LoVo (cell line): Measurements from ENCODE around the gene ARAP2.
"Not testable (repeated sequence)": the region's sequence is repeated elsewhere in the genome, so short reads cannot be mapped to it uniquely, and the experiment has no call there.

ENCODE experiments used
- DNase-seq: peaks from one replicate; pipeline ENCODE4 v3.0.0-alpha.2; 2016; ENCODE audit warnings: low spot score

ARAP2 gene

DNA sequence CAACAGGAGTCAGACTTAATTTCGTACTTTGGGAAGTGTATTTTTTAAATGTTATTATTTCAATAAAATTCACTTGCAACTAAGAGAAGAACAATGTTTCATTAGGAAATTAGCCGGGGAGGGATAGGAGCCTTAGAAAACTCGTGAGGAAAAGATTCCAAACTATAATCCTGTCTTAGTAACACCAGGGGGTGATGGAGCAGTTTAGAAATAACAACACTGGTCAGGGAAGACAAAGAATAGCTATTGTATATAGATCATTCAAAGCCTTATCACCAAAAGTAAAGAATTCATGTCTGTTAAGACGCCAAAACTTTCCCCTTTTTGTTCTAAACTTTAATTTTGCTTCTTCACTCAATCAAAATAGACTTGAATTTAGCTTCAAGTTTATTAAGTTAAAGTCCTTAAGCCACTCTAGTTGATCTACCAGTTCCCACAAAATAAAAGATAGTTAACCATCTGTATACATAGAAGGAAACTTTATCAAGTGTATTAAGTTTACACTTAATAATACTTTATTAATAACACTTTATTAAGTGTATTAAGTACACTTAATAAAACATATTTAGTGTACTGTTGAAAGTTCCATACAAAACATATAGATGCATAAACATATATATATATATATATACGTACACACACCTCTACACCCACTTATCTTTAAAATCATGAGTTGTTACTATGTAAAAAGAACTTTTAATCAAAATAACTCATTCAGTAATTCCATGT lies 60.5 kb downstream of the ARAP2 start:
- DNase-seq, result no peak

DNA sequence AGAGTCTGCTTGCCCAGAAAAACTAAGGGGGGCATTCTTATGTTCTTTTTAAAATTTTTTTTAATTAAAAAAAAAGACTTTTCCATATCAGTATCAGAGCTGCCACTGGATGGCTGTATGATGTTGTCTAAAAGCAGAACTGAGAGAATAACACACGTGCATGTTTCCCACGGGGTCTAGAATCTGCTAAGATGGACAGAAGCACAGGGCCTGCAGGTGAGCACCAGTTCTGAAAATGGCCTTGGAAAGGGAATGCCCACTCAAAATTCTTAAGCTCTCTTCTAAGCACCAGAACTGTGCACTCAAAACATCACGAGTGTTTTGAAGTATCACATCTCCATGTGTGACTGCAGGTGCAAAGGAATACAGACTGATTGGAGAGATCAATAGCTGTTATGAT lies 61.1 kb downstream of the ARAP2 start:
- no peak for DNase-seq

- DNase-seq, result not testable (repeated sequence)
Observed at GRCh38 chr4:36182315-36182714, 62.0 kb downstream of the ARAP2 start.

DNA sequence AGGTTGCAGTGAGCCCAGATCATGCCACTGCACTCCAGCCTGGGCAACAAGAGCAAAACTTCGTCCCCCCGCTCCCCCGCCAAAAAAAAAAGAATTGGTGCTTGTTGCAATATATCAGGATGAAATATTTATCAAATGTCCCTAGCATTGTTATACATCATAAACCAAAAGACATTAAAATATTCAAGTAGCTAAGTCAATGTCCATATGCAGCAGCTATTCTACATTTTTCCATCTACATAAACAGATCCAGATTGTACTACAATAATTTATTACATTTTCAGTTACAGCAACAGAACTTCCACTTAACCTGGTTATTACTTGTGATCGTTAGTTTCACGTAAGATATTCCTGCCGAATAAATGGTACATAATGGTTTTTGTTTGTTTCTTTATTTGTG lies 64.1 kb downstream of the ARAP2 start:
- DNase-seq, result no peak

DNA sequence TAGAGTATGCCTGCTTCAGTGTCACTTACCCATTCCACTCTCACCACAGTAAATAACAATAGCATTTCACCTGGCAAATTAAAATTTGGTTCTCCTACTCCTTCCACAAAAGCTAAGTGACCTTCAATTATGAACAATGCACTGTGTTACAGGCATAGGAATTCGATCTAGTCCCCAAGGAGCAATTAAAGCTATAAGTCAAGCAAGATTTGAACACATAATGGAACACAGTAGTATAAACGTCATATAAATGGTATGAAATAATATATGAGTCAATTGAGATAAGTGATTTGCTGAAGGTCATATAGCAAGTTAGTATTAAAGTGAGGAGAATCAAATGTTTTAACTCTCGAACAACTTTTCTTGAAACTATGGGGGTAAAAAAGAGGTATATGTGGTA lies 65.8 kb downstream of the ARAP2 start:
- DNase-seq, result no peak

GRCh38 chr4:36177946-36178345 lies 66.4 kb downstream of the ARAP2 start:
- no peak for DNase-seq

- no peak for DNase-seq
Observed at GRCh38 chr4:36174570-36174969, 69.7 kb downstream of the ARAP2 start.

DNA sequence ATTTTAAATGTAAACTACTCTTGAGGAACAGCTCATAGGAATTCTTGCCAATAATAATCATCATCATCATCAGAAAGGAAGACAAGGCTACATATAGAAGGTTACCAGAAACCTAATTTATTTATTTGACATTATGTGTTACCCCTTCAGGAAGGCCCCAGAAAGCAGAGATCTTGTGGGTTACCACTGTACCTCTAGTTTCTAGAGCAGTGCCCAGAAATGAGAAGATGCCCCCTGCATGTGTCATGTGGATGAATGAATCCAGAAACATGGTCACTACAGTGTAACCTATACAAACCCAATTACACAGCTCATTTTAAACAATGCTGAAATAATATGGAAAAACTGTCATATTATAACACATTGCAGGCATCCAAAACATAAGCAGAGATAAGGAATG lies 70.4 kb downstream of the ARAP2 start:
- no peak for DNase-seq

DNA sequence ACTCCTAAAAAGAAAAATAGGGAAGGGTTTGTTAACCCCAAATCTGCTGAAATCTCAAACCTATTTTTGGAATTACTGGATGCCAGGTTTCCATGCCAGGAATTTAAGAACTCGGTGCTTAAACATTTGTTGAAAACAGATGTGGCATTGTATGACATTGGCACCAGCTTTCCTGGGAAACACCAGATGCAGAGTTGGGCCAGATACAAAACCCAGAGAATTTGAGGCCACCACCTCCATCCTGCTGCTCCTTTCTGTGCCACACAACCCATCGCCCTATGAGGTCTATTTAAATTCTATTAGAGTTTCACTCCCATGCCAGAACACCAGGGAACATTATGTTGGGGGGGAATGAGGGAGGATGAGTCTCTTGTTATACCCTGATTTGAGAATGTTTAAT lies 71.7 kb downstream of the ARAP2 start:
- DNase-seq, result no peak

DNA sequence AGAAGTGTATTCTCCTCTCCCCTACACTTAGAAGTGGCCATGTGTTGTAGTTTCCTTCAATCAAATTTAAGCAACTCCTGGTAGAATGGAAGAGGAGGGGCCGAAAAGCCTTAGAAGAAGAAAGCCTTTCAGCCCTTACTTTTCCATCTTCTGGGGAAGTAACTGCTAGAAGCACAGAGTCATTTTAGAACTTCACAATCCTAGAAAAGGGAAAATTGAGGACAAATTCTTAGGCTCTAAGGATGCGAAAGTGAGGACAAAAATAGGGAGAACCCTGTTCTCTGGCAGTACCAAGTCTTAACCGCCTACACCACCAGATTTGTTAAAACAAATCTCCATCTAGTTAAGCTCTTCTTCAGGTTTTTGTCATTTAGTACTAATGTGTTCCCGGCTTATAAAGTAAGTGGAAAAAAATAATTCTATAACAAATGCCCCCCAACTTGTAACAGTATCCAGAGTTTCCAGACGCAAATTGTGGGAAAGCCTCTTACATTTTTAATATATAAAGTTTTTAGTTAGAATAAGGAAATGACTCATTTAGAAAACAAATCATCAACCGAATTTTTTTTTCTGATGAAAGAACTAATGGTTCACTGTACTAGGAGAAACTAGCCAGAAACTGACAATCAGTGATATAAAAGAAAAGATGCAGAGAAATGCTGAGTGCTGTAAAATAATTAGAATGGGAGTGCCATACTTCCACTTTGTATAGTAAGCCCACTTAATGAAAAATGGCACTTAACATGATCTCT lies 76.0 kb downstream of the ARAP2 start:
- no peak for DNase-seq

DNA sequence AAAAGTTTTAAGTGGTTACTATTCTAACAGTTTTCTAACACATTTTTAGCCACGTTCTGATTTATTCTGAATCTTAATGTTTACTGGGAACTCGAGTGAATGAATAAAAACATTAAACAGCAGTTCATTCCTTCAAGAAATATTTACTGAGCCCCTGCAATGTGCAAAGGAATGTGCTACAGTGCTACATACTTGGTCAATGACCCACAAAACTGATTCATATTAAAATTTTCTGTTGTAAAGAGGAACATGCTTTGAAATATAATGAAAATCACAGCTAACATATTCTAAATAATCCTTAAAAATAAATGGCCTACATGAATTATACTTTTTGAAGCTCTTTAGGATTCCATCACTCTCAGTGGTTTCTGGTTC lies 78.7 kb downstream of the ARAP2 start:
- DNase-seq, result no peak

GRCh38 chr4:36164900-36165630 lies 79.2 kb downstream of the ARAP2 start:
- no peak for DNase-seq

DNA sequence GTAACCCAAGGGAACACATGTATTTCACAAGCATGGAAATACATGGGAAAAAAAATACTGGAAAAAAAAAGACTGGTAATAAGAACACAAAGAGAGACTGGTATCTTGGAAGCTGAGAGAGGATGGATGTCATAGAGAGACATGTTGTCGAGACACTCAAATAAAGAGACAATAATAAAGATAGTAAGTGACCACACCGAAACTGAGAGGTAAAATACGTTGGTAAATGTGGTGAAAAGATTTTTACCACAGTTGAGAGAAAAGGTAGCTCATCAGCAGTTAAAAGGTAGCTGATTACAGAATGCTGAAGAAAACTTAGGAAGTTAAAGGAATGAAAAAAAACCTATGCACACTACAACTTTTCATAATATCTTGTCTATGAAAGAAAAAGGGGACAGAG lies 81.1 kb downstream of the ARAP2 start:
- no peak for DNase-seq

DNA sequence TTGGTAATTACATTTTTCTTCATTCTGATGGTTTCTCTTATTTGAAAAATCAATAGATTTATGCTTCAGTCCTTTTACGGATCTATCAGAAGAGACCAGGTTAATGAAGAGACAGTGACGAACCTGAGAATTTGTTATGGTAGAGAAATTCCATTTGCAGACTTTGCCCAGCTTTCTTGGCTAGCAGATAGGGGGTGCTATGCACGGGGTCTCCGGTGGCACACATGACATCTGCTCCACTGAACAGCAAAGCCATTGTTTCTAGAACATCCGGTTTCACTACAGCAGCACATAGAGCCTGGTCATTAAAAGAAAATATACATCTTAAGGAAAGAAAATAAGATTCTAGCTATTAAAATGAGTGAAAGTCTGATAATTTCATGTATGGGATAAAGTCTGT lies 85.1 kb downstream of the ARAP2 start:
- DNase-seq, result no peak

GRCh38 chr4:36152735-36153134 lies 91.6 kb downstream of the ARAP2 start:
- DNase-seq, result no peak

DNA sequence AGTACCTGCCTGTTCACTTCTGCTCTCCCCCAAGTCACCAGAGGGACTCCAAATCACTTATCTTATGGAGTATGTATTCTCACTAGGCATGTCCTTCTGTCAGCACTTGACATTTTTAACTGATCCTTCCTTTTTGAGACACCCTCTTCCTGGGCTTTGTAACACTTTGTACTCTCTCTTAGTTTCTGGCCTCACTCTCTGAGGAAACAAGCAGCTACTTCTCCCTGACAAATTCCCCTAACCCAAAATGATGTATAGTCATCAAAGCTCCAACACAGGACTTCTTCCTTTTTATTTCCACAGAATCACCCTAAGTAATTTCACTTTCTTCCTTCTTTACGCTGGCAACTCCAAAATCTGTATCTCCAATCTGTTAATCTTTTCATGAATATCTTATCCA lies 101.8 kb downstream of the ARAP2 start:
- DNase-seq, result no peak

- no peak for DNase-seq
Observed at GRCh38 chr4:36141186-36141585, 103.1 kb downstream of the ARAP2 start.

- no peak for DNase-seq
Observed at GRCh38 chr4:36140421-36140820, 103.9 kb downstream of the ARAP2 start.

- DNase-seq, result no peak
Observed at GRCh38 chr4:36138220-36138619, 106.1 kb downstream of the ARAP2 start.

GRCh38 chr4:36137336-36137735 lies 107.0 kb downstream of the ARAP2 start:
- DNase-seq, result no peak

GRCh38 chr4:36133658-36134057 lies 110.7 kb downstream of the ARAP2 start:
- no peak for DNase-seq

DNA sequence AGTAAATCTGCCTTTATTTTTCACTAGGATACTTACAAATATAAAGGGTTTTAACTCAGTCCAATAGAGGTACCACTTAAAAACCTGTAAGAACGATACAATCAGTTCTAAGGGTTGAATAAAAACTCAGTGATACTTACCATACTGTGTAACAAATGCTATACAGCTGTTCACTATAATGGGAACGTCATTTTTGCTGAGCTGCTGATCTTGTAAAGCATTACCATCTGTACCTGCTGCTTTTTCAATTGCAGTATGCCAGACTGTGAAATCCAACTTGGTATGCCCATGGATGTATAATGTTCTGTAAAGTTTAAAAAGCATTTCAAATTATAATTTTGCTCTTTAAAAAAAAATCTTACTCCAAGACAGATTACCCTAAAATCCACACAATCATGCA lies 111.2 kb downstream of the ARAP2 start:
- DNase-seq, result no peak

DNA sequence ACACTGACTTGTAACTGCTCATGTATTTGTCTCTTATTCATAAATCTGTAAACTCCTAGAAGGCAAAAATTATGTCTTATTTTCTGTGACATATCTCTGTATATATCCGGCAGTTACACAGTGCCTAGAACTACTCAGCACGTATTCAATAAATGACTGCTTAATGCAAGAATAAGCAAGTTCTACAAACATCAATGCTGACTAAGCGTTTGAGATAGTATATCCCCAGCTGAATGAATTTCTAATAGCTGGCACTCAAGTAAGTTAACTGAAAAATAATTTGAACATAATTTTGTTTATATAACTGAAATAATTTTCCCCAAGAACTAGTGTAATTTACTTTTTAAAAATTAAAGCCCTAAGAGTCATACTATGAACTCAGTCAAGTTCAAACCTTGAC lies 113.7 kb downstream of the ARAP2 start:
- no peak for DNase-seq
